Tibial nerve (tissue), 3 donors: Measurements from ENCODE around the gene PADI4.

Source experiments
- CTCF ChIP-seq, 5 experiments: fragments of 200-600 bp in 3 of 5; fragments of 450-650 bp in 2 of 5; sonication (generic) in 3 of 5; IDR thresholded peaks; one replicate each; pipeline ENCODE4 v1.5.1; 2016 to 2019; ENCODE audit warnings: antibody characterized with exemption in 5 of 5, mild to moderate bottlenecking in 3 of 5, moderate library complexity in 2 of 5
- POLR2A ChIP-seq, 2 donors: fragments of 450-650 bp; IDR thresholded peaks; one replicate each; pipeline ENCODE4 v1.6.1; 2017; ENCODE audit warnings: antibody characterized with exemption in 2 of 2, mild to moderate bottlenecking in 2 of 2, moderate library complexity in 2 of 2

- TF ChIP-seq CTCF (IDR thresholded peaks at IDR 0.05) = no peak
- TF ChIP-seq POLR2A (IDR thresholded peaks at IDR 0.05) = no peak
Measured at GRCh38 chr1:17340358-17340757, 32.4 kb downstream of the PADI4 start.
